Left ventricle myocardium inferior (tissue), 1 donor: ENCODE data around the gene MFGE8. TPM values are rescaled to one million over a fixed set of nuclear protein-coding genes. Genes with fewer than 3 reads are reported as not detected.

Experiments used
- DNase-seq: peaks from one replicate; pipeline ENCODE4 v3.0.0-alpha.2; 2020
- H3K27ac ChIP-seq: fragments of 200-600 bp; replicated peaks from 2 replicates; pipeline ENCODE4 v1.8.0; 2021
- H3K27me3 ChIP-seq: fragments of 200-600 bp; 2 replicates; pipeline ENCODE4 v1.8.0; 2021; ENCODE audit warnings: low read depth
- H3K36me3 ChIP-seq: fragments of 200-600 bp; 2 replicates; pipeline ENCODE4 v1.8.0; 2021
- H3K4me1 ChIP-seq: fragments of 200-600 bp; 2 replicates; pipeline ENCODE4 v1.8.0; 2021
- H3K4me3 ChIP-seq: fragments of 200-600 bp; 2 replicates; pipeline ENCODE4 v1.8.0; 2021; ENCODE audit warnings: mild to moderate bottlenecking, moderate library complexity
- H3K9me3 ChIP-seq: fragments of 200-600 bp; replicated peaks from 2 replicates; pipeline ENCODE4 v1.8.0; 2021
- intact Hi-C: fragments of 100-400 bp; cut with micrococcal nuclease; formaldehyde crosslinking; loops from one replicate; pipeline ENCODE4 v1.11.0; 2022
- long read RNA-seq: library from polyadenylated mRNA; unstranded; transcript quantifications from one replicate; pipeline ENCODE4 v2.0.0, GENCODE V29; 2021
- total RNA-seq: library from RNA; stranded (reverse); fragmentation: NEBNext Ultra II Directional; extraction: Animal tissue kit (Norgen Biotek cat#: 25700); gene quantifications from one replicate; pipeline ENCODE4 v1.2.1, GENCODE V29; 2021
- TF ChIP-seq, protein P1 (sequence below): fragments of 200-600 bp; IDR thresholded peaks from 2 replicates; pipeline ENCODE4 v1.8.0; 2021; ENCODE audit warnings: antibody characterized with exemption, mild to moderate bottlenecking, borderline replicate concordance
- donor health status: DM: no; HTN: yes; CAD: no; lungs with severe emphysema.

MFGE8 gene, protein sequence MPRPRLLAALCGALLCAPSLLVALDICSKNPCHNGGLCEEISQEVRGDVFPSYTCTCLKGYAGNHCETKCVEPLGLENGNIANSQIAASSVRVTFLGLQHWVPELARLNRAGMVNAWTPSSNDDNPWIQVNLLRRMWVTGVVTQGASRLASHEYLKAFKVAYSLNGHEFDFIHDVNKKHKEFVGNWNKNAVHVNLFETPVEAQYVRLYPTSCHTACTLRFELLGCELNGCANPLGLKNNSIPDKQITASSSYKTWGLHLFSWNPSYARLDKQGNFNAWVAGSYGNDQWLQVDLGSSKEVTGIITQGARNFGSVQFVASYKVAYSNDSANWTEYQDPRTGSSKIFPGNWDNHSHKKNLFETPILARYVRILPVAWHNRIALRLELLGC
- 421 TPM for total RNA-seq
- long read RNA-seq, transcript MFGE8-201 (8 exons, 1,937 nt): major isoform, 90 of 171 reads
- long read RNA-seq, transcript MFGE8-214 (3 exons, 801 nt): minor isoform, 8 of 171 reads
- long read RNA-seq, transcript MFGE8-202 (7 exons, 1,752 nt): minor isoform, 8 of 171 reads
- long read RNA-seq, partial matches to known transcripts: 16 of 171 reads
- long read RNA-seq, other reads (novel, unspliced or antisense): 49 of 171 reads

DNA sequence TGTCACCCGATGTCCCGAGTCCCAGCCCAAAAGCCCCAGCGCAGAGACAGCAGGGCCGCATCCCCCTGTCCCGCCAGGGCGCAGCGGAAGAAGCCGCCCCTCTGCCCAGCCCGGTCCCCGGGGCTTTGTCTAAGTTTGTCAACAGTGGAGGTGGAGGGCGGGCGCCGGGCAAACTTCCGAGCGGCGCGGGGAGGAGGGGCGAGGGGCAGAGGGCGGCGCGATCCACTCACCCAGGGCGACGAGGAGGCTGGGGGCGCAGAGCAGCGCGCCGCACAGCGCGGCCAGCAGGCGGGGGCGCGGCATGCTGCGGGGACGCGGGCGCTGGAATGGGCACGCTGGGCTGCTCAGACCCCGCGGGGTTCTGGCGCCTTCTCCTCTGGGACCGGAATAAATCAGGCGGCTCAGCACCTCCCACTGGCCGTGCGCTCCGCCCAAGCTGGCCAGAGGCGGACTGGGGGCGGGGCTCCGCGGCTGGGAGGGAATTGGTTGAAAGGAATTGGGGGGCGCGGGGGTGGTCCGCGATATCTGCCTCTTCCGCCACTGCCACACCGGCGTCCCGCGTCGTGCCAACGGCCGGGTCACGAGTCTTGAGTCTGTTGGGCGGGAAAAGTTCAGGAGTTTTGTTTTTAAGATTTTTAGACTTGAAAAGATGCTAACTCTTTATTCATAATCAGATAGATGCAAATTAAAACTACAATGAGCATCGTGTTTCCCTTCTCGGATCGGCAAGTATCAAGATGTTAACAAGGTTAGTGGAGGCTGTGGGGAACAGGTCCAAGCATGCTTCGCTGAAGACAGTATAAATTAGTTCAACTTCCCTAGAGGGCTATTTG, at the start of gene MFGE8:
Gene MFGE8, minus strand, starts transcription at position 363 of the 833 bp plus-strand sequence. Its CDS starts 60 bp downstream, at position 303.
- Histone ChIP-seq H3K36me3 (peaks cover 21% of the 10 kb centered on the region), H3K27me3 (no peaks in the 10 kb centered on the region), H3K4me1 (peaks cover 66% of the 10 kb centered on the region), H3K27ac (peak within 1 kb of the TSS; percentile 95), H3K4me3 (peak within 1 kb of the TSS; percentile 78), H3K9me3 (no peaks in the 10 kb centered on the region)
- peak; percentile 87 for DNase-seq
- intact Hi-C loops: no loop called here
- TF ChIP-seq, protein P1, sequence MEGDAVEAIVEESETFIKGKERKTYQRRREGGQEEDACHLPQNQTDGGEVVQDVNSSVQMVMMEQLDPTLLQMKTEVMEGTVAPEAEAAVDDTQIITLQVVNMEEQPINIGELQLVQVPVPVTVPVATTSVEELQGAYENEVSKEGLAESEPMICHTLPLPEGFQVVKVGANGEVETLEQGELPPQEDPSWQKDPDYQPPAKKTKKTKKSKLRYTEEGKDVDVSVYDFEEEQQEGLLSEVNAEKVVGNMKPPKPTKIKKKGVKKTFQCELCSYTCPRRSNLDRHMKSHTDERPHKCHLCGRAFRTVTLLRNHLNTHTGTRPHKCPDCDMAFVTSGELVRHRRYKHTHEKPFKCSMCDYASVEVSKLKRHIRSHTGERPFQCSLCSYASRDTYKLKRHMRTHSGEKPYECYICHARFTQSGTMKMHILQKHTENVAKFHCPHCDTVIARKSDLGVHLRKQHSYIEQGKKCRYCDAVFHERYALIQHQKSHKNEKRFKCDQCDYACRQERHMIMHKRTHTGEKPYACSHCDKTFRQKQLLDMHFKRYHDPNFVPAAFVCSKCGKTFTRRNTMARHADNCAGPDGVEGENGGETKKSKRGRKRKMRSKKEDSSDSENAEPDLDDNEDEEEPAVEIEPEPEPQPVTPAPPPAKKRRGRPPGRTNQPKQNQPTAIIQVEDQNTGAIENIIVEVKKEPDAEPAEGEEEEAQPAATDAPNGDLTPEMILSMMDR: peak; percentile 30

DNA sequence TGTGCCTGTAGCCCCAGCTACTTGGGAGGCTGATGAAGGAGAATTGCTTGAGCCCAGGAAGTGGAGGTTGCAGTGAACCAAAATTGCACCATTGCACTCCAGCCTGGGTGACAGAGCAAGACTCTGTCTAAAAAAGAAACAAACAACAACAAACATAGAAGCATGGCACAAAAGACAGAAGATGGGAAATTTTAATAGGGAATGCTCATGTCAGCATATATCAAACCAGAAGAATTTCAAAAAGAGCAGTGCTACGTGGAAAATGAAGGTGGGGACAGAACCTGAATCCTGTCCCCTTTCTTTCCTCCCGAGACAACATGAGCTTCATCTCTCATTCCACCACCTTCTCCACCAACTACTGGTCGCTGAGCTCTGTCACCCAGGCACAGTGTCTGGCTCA, 46.3 kb upstream of the MFGE8 start:
- Histone ChIP-seq H3K27ac (no peak overlapping the region), H3K4me1 (peaks cover 8% of the 10 kb centered on the region), H3K36me3 (no peaks in the 10 kb centered on the region), H3K27me3 (no peaks in the 10 kb centered on the region), H3K4me3 (no peak overlapping the region), H3K9me3 (peaks cover 14% of the 10 kb centered on the region)
- TF ChIP-seq, protein P1: no peak
- no peak for DNase-seq
- intact Hi-C loops: no loop called here

DNA sequence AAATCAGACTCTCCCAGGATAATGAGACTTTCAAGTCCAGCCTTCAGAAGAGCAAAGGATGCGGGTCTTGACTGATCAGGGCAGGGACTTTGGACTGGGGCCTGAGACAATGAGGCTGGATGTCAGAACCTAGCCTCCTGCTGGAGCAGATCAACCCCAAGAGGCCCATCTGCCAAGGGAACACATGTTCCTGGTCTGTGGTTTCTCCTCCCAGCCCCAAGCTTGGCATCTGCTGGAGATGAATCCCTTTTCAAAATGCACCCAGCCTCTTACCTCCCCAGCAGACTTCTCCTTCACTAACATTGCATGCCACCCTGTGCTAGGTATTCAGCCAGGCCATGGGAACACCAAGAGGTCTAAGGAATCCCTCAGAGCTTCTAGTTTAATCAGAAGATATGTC, 43.7 kb upstream of the MFGE8 start:
- intact Hi-C loops: no loop called here
- Histone ChIP-seq H3K4me1 (peaks cover 13% of the 10 kb centered on the region), H3K36me3 (no peaks in the 10 kb centered on the region), H3K27ac (no peak overlapping the region), H3K4me3 (no peak overlapping the region), H3K9me3 (no peaks in the 10 kb centered on the region), H3K27me3 (no peaks in the 10 kb centered on the region)
- DNase-seq: no peak
- TF ChIP-seq, protein P1: no peak

DNA sequence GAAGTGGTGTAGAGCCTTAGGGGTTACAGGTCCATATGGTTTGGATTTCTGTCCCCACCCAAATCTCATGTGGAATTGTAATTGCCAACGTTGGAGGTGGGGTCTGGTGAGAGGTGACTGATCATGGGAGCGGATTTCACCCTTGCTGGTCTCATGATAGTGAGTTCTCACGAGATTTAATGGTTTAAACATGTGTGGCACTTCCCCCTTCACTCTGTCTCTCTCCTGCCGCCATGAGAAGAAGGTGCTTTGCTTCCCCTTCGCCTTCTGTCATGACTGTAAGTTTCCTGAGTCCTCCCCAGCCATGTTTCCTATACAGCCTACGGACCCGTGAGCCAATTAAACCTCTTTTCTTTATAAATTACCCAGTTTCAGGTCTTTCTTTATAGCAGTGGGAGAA, 43.1 kb upstream of the MFGE8 start:
- Histone ChIP-seq H3K27ac (no peak overlapping the region), H3K27me3 (no peaks in the 10 kb centered on the region), H3K4me1 (peaks cover 13% of the 10 kb centered on the region), H3K9me3 (no peaks in the 10 kb centered on the region), H3K36me3 (no peaks in the 10 kb centered on the region), H3K4me3 (no peak overlapping the region)
- intact Hi-C loops: no loop called here
- no peak for DNase-seq
- TF ChIP-seq, protein P1: no peak

DNA sequence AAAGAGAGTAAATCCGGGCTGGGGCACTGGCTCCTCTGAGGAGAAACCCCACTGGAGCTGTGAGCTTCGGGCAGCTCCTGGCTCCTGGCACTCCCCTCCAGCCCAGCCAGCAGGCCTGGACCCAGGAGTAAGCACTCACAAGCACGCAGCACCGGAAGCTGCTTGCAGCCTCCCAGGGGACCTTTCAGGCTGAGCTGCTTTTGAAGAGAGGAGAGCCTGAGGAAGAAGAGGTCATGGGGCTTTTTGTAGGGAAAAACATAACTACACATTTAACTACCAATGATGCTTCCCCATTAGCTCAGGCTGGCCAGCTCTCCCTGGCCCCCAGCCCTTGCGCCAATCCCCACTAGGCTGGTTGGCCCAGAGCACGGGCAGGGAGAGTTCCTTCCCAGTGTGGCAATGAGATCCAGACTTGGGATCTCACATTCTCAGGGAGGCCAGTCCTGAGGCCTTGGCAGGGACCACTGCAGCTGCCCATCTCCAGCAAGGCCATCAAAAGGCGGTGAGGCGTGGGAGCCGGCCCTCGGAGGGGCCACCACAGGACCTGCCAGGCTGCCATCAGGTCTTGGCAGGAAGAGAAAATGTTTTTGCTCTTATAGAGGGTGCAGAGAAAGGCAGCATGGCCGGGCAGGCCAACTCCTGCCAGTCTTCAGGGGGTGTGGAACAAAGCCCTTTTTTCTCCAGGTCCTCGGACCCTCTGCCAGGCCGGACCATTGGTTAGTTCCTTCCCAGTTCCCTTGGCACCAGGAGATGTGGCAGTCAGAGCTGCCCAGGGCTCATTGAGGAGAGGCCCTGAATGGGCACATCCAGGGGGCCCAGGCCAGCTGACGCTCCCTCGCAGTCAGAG, 41.5 kb upstream of the MFGE8 start:
- TF ChIP-seq, protein P1: no peak
- Histone ChIP-seq H3K27me3 (no peaks in the 10 kb centered on the region), H3K27ac (peak overlapping the region; percentile 52), H3K36me3 (no peaks in the 10 kb centered on the region), H3K4me1 (peaks cover 13% of the 10 kb centered on the region), H3K9me3 (no peaks in the 10 kb centered on the region), H3K4me3 (no peak overlapping the region)
- intact Hi-C loops: no loop called here
- peak; percentile 59 for DNase-seq
